ENCODE results near the gene TMEM259. TPM values are rescaled to one million over a fixed set of nuclear protein-coding genes. Genes with fewer than 3 reads are reported as not detected.

The TMEM259 gene
- total RNA-seq, 1 experiment from 2014 or later: 104 TPM

- DNase-seq (ENCODE audit: low spot score): no peak
These were observed 35.1 kb upstream of the TMEM259 start for GRCh38 chr19:1055886-1056620.

DNA sequence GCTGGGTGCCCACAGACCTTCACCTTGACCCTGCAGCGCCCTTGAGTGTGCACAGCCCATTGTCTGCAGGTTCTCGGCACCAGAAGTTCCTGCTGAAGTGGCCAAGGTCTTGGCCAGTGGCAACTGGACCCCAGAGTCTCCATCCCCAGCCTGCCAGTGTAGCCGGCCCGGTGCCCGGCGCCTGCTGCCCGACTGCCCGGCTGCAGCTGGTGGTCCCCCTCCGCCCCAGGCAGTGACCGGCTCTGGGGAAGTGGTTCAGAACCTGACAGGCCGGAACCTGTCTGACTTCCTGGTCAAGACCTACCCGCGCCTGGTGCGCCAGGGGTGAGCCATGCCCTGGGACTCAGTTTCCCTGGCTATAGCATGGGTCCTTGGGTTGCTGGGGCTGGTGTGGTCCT lies 34.1 kb upstream of the TMEM259 start:
- no peak for DNase-seq (ENCODE audit: low spot score)

GRCh38 chr19:1054102-1055027 lies 33.4 kb upstream of the TMEM259 start:
- DNase-seq (ENCODE audit: low spot score): no peak

DNA sequence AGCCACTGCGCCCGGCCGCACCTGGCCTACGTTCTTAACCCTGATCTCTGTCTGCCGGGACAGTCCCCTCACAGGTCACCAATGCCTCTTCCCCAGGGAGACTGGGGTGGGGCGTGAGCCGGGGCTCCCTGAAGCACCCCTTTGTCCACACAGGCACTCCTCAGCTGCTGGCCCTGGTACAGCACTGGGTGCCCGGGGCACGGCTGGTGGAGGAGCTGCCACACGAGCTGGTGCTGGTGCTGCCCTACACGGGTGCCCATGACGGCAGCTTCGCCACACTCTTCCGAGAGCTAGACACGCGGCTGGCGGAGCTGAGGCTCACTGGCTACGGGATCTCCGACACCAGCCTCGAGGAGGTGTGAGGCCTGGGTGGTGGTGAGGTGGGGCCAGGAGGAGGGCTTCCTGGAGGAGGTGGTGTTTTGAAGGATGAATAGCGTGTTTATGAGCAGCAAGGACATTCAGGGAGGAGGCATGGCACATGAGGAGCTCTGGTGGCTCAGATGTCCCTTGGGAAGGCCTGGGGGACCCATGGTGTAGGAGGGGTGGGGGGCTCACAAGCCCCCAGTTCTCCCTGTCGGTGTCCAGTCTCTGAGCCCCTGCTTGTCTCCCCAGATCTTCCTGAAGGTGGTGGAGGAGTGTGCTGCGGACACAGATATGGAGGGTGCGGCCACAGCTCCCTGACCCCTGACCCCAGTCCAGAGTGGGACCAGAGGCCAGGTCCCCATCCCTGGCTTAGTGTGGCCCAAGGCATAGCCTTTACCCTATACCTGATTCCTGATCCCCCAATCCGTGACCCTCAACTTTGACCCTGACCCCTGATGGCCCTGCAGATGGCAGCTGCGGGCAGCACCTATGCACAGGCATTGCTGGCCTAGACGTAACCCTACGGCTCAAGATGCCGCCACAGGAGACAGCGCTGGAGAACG lies 32.5 kb upstream of the TMEM259 start:
- no peak for DNase-seq (ENCODE audit: low spot score)

DNA sequence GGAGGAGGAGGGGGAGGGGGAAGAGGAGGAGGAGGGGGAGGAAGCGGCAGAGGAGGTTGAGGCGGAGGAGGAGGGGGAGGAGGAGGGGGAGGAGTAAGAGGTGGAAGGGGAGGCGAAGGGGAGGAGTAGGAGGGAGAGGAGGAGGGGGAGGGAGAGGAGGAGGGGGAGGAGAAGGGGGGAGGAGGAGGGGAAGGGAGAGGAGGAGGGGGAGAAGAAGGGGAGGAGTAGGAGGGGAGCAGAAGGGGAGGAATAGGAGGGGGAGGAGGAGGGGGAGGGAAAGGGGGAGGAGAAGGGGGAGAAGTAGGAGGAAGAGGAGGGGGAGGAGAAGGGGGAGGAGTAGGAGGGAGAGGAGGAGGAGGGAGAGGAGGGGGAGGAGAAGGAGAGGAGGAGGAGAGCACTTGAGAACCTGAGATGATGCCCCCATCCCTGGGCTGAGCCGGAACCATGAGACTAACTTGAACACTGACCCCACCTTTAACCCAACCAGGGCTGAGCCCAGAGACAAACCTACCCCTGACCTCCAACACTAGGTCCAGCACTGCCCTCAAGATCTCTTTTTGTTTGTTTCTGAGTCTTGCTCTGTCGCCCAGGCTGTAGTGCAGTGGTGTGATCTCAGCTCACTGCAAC lies 31.5 kb upstream of the TMEM259 start:
- no peak for DNase-seq (ENCODE audit: low spot score)

DNA sequence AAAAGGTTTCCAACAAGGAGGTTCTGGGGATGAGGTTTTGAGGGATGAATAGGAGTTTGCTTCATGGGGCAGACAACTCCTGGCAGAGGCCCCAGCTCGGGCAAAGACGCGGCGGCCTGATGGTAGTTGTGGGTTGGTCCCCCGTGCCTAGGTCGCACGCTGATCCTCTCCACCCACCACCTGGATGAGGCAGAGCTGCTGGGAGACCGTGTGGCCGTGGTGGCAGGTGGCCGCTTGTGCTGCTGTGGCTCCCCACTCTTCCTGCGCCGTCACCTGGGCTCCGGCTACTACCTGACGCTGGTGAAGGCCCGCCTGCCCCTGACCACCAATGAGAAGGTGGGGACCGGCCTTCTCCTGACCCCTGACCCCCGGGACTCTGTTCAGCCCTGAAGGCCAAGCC lies 30.9 kb upstream of the TMEM259 start:
- no peak for DNase-seq (ENCODE audit: low spot score)

DNA sequence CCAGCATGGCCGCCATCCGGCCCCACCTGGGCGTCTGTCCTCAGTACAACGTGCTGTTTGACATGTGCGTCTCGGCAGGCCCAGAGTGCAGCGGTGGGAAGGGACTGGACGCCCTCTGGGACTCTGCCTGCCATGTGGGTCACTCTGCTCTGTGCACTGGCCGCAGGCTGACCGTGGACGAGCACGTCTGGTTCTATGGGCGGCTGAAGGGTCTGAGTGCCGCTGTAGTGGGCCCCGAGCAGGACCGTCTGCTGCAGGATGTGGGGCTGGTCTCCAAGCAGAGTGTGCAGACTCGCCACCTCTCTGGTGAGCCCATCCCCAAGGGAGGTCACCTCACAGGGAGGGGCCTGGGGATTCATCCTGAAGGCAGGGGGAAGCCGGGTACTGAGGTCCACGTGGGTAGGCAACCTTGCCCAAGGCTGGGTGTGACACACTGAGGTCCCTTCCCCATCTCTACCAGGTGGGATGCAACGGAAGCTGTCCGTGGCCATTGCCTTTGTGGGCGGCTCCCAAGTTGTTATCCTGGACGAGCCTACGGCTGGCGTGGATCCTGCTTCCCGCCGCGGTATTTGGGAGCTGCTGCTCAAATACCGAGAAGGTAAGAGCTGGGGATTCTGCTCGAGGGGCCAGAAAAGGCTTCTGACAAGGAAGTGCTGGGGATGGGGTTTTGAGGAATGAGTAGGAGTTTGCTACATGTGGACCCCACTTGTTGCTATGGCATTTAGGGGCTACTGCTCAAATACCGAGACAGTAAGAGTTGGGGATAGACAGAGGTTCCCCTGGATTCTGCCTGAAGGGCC lies 30.3 kb upstream of the TMEM259 start:
- no peak for DNase-seq (ENCODE audit: low spot score)

GRCh38 chr19:1049800-1050199 lies 28.9 kb upstream of the TMEM259 start:
- DNase-seq (ENCODE audit: low spot score): no peak

DNA sequence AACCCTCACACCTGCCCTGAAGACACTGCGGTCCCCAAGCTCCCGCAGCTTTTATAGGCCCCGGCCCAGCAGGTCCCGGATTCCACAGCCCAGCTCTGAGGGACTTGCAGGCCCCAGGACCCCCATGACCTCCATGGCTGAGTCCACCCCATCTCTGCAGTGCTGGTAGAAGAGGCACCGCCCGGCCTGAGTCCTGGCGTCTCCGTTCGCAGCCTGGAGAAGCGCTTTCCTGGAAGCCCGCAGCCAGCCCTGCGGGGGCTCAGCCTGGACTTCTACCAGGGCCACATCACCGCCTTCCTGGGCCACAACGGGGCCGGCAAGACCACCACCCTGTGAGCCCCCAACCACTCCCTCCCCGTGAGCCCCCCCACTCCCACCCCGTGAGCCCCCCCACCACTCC lies 28.2 kb upstream of the TMEM259 start:
- no peak for DNase-seq (ENCODE audit: low spot score)

DNA sequence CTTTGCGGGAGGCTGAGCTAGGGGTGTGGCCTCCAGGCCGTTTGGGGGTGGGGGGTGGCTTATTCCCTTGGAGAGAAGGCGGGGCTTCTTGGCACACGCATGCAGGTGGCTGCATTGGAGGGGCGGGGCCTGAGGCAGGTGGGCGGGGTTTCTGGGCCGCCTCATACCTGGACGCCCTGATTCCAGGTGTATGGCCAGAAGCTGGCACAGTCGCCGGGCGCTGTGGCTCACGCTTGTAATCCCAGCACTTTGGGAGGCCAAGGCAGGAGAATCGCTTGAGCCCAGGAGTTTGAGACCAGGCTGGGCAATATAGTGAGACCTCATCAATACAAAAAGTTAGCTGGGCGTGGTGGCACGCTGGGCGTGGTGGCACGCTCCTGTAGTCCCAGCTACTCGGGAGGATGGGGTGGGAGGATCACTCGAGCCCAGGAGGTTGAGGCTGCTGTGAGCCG lies 26.8 kb upstream of the TMEM259 start:
- DNase-seq (ENCODE audit: low spot score): no peak

GRCh38 chr19:1046836-1047695 lies 26.1 kb upstream of the TMEM259 start:
- DNase-seq (ENCODE audit: low spot score): no peak

- DNase-seq (ENCODE audit: low spot score): no peak
These were observed 25.2 kb upstream of the TMEM259 start for GRCh38 chr19:1046117-1046626.

DNA sequence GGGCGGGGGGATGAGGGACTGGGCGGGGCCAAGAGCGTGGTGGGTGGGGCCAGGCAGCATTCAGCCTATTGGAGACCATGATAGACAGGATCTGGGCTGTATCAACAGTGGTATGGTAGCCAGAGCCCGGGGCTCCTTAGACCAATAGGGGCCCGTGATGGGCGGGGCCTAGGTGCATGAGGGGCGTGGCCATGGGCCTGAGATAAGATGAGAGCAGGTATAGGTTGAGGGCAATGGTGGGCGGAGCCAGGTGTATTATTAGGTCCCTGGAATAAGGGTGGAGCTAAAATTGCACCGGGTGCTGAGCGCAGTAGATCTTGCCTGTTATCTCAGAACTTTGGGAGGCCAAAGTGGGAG lies 24.3 kb upstream of the TMEM259 start:
- peak; percentile 69 for DNase-seq (ENCODE audit: low spot score)

DNA sequence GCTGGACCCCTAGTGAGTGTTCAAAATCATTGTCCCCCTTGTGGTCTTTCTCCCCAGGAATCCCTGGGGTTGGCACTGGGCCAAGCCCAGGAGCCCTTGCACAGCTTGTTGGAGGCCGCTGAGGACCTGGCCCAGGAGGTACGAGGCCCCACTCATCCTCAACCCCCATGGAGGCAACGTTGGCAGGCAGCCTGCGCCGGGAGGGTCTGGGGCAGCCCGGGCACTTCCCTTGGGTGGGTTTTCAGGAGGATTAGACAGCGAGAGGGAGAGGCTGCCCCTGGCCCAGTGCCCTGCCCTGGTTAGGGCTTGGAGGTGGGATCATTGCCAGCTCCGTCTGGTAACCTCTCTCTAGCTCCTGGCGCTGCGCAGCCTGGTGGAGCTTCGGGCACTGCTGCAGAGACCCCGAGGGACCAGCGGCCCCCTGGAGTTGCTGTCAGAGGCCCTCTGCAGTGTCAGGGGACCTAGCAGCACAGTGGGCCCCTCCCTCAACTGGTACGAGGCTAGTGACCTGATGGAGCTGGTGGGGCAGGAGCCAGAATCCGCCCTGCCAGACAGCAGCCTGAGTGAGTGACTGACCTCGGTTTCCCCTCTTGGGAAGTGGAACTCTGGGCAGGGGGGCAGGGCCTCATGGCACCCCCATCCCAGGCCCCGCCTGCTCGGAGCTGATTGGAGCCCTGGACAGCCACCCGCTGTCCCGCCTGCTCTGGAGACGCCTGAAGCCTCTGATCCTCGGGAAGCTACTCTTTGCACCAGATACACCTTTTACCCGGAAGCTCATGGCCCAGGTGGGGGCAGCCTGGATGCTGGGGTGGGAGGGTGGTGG lies 22.0 kb upstream of the TMEM259 start:
- no peak for DNase-seq (ENCODE audit: low spot score)

DNA sequence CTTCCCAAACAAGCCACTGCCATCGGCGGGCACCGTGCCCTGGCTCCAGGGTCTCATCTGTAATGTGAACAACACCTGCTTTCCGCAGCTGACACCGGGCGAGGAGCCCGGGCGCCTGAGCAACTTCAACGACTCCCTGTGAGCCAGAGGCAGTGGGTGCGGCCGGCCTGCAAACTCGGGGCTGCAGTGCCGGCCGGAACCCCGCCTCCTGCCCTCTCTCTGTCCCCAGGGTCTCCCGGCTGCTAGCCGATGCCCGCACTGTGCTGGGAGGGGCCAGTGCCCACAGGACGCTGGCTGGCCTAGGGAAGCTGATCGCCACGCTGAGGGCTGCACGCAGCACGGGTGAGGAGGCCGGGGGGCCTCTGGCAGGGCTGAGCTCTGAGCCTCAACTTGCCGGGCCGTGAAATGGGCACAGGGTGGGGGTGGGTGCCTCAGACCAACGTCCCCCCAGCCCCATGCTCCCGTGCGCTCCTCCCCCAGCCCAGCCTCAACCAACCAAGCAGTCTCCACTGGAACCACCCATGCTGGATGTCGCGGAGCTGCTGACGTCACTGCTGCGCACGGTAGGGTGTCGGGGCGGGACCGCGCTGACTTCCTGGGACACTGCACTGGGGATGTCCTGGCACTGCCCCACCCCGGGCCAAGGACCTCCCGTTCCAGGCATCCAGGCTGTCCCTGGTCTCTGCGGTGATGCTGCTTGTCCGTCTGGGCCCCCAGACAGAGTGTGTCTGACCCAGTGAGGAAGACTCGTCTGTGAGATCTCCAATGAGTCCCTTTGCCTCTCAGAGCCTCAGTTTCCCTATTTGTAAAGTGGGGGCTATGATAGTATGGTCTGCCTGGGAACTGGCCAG lies 21.1 kb upstream of the TMEM259 start:
- peak; percentile 44 for DNase-seq (ENCODE audit: low spot score)

DNA sequence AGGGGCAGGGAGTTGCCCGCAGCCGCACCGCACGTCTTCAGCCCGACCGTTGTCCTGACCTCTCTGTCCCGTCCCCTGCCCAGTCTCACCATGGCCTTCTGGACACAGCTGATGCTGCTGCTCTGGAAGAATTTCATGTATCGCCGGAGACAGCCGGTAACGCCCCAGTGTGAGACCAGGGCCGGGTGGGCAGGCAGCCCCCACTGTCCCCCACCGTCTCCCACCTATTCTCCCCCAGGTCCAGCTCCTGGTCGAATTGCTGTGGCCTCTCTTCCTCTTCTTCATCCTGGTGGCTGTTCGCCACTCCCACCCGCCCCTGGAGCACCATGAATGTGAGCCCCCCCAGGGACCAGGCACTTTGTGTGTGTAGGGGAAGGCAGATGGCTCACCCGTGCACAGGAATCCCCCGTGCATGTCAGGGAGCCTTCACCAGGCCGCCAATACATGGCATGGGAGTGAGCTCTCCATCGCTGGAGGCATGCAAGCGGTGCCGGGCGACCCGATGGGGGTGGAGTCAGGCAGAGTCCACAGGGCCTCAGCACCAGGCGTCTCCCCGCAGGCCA lies 20.4 kb upstream of the TMEM259 start:
- DNase-seq (ENCODE audit: low spot score): no peak
